Embryonic facial prominence (tissue), 1 donor: ENCODE data around the gene MMP13.
"Not testable (repeated sequence)": the region's sequence is repeated elsewhere in the genome, so short reads cannot be mapped to it uniquely, and the experiment has no call there.

ENCODE experiments used
- DNase-seq: peaks from one replicate; pipeline ENCODE4 v3.0.0-alpha.2; 2016; ENCODE audit errors: extremely low spot score

Gene MMP13

DNA sequence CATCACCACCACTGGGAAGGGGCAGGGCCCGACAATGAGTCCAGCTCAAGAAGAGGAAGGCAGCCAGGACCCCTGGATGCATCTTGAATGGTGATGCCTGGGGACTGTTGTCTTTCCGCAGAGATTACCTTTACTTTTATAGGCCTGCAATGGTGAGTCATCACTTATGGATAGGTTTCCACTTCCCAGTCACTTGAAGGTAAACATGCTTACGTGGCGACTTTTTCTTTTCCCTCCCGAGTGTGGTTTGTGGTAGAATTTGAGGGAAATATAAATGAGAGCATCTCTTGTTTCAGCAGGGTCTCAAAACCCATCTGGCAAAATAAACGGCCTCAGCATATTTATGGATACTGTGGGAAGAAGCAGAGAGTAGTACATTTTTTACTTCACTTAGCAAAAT lies at the start of gene MMP13:
Gene MMP13, minus strand, starts transcription at position 109 of the 400 bp plus-strand sequence. Its CDS starts 27 bp downstream, at position 82.
- no peak for DNase-seq

DNA sequence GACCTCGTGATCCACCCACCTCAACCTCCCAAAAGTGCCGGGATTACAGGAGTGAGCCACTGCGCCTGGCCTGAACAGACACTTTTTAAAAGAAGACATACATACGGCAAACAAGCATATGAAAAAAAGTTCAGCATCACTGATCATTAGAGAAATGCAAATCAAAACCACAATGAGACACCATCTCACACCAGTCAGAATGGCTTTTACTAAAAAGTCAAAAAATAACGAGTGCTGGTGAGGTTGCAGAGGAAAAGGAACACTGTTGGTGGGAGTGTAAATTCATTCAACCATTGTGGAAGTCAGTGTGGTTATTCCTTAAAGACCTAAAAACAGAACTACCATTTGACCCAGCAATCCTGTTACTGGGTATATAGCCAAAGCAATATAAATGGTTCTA lies 48.7 kb upstream of the MMP13 start:
- DNase-seq, result not testable (repeated sequence)

GRCh38 chr11:102994105-102994504 lies 38.6 kb upstream of the MMP13 start:
- no peak for DNase-seq

DNA sequence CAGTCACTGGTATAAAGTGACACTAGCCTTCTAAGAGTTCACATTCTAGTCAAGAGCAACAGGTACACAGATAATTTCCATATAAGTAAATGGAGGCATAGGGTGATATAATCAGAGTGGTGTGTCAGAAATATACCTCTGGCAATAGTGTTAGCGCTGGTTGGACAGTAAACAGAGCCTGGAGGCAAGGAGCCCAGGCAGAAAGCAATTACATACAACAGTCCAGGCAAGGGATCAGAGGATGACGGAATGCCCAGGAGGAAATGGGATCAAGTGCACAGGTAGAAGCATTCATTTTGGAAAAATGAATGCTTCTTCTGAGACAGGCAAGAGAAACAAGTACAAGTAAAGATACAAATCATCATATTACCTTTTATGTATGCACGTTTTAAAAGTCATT lies 36.2 kb upstream of the MMP13 start:
- no peak for DNase-seq

DNA sequence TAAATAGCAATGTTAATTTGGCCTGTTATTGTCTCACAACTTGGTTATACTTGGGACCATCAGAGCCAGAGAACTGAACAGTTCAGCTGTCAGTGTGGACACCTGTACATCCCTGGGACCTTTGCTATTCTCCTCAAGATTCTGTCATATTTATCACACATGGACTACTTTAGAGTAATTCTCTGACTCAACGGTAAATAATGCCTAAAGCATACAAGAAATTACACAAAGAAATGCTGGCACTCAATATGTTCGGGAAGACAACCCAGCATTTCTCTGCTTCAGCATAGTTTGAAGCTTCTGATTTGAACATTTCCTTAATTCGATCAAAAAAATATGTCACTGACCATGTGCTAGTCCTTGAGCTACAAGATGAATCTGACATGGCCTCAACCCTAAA lies 34.6 kb upstream of the MMP13 start:
- DNase-seq, result no peak

GRCh38 chr11:102989379-102990047 lies 34.0 kb upstream of the MMP13 start:
- DNase-seq, result no peak

GRCh38 chr11:102986815-102987214 lies 31.3 kb upstream of the MMP13 start:
- no peak for DNase-seq

- DNase-seq, result no peak
Measured at GRCh38 chr11:102985850-102986249, 30.3 kb upstream of the MMP13 start.

GRCh38 chr11:102983486-102983885 lies 28.0 kb upstream of the MMP13 start:
- no peak for DNase-seq

- DNase-seq, result no peak
Measured at GRCh38 chr11:102981324-102981910, 25.9 kb upstream of the MMP13 start.

DNA sequence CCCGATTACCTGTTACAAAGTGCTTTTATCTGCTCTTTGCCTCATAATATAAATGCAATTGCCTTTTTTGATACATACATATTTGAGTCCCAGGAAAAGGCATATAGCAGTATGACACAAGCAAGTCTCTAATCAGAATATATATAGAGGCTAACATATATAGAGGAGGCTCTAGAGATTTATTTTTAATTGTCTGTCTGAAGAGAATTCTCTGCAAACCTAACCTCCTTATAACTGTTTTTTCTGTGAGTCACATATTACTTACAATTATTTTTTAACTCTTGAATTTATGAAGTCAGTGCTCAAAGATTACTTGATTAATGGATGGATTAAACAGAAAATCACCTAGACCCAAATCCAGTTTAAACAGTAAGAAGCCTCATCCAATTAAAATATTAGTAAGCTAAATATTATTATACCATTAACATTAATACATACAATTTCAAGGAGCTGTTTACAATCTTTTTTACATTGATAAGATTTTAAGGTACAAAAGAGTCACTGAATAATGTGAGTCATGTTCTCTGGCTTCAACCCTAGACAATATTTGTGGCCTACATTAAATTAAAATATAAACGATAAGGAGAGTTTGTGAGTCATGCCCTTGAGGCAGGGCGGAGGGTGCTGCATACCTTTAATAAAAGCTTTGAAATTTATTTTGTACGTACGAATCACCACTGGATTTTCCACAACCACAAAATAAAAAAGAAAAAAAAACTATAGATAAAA lies 19.2 kb upstream of the MMP13 start:
- DNase-seq, result no peak

GRCh38 chr11:102973698-102974097 lies 18.2 kb upstream of the MMP13 start:
- DNase-seq, result not testable (repeated sequence)

DNA sequence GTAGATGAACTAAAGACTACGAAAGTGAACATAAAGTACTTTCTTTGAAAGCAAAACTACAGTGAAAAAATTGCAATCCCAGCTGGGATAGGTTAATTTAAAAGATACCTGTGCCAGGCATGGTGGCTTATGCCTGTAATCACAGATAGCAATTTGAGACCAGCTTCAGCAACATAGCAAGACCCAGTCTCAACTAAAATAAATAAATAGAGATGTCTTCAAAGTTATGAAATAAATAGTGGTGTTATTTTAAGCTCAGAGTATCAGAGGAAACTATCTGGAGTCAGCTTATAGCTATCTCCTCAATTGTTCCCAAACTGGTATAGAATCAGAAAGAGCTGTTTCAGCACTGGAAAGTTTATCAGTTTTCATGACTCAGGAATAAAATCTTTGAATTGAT lies 17.3 kb upstream of the MMP13 start:
- no peak for DNase-seq

- no peak for DNase-seq
Measured at GRCh38 chr11:102971766-102972165, 16.2 kb upstream of the MMP13 start.

GRCh38 chr11:102967497-102967896 lies 12.0 kb upstream of the MMP13 start:
- DNase-seq, result no peak

DNA sequence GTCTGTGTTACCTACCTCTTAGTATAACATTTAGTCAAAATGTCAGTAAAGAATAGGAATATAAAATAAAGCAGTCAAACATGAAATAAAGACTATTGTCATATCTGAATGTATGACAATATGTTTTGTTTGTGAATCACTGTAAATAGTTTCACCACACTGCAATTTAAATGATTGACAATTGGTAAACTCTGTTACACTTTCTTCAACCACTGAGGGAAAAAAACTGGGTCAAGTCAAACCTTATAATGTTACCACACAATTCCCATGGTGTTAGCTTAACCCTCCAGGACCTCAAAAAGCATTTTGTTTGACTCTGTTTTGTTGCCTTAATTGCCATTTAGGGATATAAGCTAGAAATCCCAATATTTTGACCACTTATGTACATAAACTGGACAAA lies 10.5 kb upstream of the MMP13 start:
- no peak for DNase-seq

DNA sequence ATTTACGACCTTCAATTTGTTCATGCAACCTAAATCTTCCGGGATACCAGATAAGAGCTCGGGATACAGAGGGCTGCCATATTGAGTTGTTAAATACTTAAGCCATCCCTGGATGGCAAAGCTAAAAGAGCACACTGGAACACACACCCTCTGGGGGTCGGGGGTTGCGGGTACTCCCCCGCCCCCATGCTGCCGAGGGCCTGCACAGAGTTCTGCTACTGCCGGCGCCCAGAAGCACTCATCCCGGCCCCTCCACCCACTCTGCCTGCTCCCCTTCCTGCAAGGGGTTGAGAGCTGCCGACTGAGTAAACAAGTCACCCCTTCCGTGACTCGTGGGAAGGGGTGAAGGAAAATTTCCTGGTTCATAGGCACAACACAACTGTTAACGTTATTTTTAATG lies 9.3 kb upstream of the MMP13 start:
- DNase-seq, result no peak

- no peak for DNase-seq
Measured at GRCh38 chr11:102957953-102958352, 2.4 kb upstream of the MMP13 start.

DNA sequence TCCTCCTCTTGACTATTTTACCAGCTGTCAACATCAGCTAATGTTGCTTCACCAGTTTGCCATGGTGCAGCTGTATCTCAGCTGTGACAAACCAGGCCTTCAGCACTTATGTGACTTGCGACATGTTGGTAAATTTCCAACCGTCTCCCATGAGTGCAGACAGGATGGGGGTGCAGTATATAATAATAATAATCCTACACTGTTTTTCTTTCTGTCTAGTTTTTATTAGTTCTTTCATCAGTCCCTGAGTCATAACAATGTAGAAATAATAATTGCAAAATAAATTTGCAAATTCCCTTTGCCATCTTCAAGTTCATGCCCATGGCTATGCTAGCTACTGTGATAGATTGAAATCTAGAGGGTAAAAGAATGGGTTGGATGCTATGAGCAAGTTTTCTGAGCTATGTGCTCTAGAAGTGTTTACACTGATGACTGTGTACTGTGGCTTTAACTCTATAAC lies 4.9 kb downstream of the MMP13 start:
- DNase-seq, result no peak

GRCh38 chr11:102946237-102946636 lies 9.3 kb downstream of the MMP13 start:
- DNase-seq, result no peak

DNA sequence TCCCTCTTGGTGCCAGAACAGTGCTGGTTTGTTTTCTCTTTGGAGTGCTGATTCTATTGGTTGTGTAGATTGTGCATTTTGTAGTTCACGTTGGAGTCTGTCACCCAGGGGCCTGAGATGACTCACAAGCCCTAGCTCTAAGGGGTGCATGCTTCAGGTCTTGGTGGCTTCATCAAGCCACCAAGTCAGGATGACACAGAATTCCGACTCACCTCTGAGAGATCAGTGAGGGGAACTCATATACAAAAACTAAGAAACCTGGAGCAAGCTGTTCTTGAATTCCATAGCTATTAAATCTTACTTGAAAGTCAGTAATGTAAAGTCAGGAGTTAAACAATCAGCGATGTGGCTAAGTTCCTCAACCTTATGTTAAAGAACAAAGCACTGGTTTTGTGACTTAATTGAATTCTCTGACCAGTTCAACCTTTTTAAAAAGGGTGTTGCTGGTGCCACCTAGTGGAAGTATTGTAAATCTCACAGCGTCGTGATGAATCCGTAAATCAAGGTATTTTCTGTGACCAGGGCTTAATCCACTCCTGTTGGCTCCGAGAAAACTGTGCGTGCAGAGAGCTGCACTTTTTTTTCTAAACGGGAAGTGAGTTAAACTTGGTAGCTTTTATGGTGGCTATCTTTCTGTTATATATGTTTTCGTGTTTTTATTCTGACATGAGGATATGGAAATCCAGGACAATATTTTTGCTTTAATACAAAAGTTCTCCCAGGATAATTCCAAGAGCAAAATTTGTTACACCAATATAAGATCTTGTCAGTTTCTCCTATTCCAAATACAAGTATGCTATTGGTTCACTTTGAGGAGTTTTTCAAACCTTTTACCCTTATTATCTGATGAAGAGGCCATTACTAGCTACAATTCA lies 14.6 kb downstream of the MMP13 start:
- DNase-seq, result no peak
